ENCODE data around the gene ATP8B3.

DNA sequence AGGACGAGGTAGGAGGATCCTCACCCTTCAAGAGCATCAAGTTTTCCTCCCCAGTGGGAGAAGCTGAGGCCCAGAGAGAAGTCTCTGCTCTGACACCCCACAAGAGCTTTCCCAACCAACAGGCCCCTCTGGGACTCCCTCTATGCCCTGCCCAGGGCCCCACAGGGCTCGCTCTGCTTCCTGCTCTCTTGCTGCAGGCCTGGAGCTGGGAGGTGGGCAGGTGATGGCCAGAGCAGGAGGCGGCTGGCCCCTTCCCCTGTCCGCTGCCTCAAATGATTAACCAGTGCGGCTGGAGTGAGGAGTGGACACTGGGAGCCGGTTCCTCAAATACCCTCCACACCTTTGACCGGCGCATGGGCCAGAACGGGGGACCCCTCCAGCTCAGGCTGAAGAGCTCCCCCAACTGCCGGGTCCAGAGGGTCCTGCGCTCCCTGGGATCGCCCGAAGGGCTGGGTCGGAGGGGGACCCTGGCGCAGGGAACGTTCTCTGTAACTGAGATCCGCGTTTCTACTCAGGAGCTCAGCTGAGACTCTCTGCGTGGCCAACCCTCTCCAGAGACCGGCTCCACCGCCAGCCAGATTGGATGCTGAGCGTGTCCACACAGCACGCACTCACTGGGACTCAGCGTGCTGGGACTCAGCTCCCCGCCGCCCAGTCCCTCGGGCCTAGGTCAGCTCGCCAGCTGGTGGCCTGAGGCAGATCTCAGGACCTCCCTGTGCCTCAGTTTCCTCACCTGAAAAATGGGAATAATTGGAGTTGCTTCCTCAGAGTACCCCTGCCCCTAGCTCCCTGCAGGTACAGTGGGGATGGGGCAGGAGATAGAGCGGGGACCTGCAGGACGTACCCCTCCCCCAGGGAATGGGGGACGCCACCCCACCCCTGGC, 65.4 kb downstream of the ATP8B3 start:
- no peak for TF ChIP-seq POLR2A (IDR thresholded peaks at IDR 0.05)
- TF ChIP-seq, protein P1, sequence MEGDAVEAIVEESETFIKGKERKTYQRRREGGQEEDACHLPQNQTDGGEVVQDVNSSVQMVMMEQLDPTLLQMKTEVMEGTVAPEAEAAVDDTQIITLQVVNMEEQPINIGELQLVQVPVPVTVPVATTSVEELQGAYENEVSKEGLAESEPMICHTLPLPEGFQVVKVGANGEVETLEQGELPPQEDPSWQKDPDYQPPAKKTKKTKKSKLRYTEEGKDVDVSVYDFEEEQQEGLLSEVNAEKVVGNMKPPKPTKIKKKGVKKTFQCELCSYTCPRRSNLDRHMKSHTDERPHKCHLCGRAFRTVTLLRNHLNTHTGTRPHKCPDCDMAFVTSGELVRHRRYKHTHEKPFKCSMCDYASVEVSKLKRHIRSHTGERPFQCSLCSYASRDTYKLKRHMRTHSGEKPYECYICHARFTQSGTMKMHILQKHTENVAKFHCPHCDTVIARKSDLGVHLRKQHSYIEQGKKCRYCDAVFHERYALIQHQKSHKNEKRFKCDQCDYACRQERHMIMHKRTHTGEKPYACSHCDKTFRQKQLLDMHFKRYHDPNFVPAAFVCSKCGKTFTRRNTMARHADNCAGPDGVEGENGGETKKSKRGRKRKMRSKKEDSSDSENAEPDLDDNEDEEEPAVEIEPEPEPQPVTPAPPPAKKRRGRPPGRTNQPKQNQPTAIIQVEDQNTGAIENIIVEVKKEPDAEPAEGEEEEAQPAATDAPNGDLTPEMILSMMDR (IDR thresholded peaks at IDR 0.05), result no peak

All from heart left ventricle (tissue), 13 donors.